ENCODE data around the gene GPATCH1.
"Not testable (repeated sequence)": the region's sequence is repeated elsewhere in the genome, so short reads cannot be mapped to it uniquely, and the experiment has no call there.

GPATCH1 gene

GRCh38 chr19:33117501-33117900, 36.5 kb downstream of the GPATCH1 start:
- DNase-seq = no peak

GRCh38 chr19:33118643-33119042, 37.7 kb downstream of the GPATCH1 start:
- DNase-seq = no peak

DNA sequence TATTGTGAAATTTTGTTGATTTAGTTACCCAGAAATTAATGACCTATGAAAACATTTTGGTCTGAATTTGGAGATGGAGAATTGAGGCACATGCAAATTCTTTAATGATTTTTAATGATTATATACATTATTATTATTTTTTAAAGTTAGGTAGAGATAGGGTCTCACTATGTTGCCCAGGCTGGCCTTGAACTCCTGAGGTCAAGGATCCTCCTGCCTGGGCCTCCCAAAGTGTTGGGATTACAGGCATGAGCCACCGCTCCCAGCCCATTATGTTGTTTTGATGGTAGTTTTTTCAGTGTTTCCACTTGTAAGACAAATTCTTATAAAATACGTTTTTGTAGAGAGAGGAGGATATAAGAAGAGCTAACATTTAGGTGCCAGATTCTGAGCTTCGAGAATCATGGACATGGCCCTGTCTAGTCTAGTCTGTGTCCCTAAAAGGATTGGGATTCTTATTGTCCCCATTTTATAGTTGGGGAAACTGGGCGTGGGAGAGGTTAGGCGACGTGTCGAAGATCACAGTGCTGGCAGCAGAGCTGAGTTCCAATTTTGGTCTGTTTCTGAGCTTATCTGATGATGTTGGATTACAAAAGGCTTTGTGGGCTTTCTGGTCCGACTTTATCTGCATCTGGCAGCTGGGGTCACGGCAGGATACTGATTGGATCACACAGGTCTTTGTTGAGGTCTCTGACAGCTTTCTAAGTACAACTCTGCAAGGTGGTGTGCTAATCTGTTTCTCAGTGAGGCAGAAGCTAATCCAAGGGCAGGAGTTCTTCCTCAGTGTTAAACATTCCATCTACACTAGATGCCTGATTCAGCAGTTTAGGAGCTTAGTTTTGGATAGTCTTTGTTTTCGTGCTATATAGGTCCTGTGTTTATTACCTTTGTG, 43.5 kb downstream of the GPATCH1 start:
- no peak for DNase-seq

DNA sequence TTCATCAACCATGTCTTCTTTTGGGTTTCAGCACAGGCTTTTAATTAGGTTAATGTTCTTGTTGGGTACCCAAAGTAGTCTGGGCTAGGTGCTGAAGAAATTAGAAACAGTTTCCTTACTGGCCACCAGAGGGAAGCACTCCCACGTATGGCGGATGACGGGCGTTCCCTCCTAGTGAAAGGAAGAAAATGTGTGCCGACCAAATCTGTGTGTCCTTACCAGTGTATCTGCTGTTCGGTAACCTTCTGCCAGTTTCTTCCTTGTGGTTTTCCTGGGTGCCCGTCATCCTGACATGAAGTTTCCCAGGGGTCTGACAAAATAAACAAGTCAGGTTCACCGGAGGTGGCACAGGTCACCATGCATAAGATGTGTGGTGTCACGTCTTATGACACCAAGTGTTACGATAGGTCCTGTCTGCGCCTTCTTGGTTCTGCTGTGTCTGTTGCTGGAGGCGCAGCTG, 45.0 kb downstream of the GPATCH1 start:
- no peak for DNase-seq

GRCh38 chr19:33126712-33127111, 45.7 kb downstream of the GPATCH1 start:
- not testable (repeated sequence) for DNase-seq

DNA sequence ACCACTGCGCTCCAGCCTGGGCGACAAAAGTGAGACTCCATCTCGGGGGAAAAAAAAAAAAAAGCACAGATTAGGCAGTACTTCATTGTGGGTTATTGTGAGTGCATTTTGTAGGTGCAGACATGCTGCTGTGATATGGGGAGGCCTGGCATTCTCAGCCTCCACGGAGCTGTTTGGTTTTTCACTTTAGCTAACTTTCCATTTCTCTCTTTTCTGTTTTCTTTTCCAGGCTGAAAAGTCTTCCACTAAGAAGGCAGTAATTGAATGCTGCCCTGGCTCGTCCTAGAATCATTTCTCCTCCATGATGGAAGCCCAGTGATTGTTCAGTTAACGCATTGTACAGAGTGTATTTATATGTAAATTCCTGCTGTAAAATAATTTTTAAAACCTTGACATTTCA, 48.9 kb downstream of the GPATCH1 start:
- DNase-seq = no peak

GRCh38 chr19:33130433-33130832, 49.5 kb downstream of the GPATCH1 start:
- no peak for DNase-seq

DNA sequence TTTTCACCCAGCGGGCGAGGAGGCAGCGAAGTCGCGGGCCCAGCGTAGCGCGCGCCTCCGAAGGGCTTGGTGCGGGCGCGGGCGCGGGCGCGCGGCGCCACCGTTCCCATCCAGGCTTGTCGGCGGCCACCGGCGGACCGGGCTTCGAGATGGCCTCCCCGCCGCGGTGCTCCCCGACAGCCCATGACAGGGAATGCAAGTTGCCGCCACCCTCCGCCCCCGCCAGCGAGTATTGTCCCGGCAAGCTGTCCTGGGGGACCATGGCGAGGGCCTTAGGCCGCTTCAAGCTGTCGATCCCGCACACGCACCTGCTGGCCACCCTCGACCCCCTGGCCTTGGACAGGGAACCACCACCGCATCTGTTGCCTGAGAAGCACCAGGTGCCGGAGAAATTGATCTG, 51.0 kb downstream of the GPATCH1 start, which contains the start of gene WDR88:
TSS of gene WDR88 (plus strand) at position 94 of the 400 bp plus-strand sequence. CDS start at position 150, 56 bp downstream.
- no peak for DNase-seq

- DNase-seq = no peak
These were observed 51.4 kb downstream of the GPATCH1 start for GRCh38 chr19:33132425-33132824.

- DNase-seq = no peak
These were observed 52.6 kb downstream of the GPATCH1 start for GRCh38 chr19:33133438-33134031.

DNA sequence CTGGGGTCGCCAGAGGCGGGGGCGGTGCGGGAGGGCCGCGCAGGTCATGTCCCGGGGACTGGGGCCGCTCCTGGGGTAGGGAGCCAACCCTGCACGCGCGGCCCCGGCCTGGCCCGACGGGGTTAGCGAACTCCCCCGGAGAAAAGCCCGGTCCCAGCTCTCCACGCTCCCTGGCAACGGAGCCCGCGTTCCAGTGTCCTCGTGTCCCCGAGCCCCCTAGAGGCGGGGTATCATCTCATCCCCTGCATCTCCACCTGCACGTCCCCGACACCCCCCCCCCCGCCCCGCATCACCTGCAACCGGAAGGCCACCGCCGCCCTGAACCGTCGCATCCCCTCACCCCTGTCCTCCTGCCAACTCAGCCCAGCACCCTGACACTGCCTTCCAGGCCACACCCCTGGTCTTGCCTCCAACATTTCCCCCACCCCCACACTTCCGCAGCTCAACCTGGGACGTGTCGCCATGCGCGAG, 53.6 kb downstream of the GPATCH1 start:
- DNase-seq = no peak

DNA sequence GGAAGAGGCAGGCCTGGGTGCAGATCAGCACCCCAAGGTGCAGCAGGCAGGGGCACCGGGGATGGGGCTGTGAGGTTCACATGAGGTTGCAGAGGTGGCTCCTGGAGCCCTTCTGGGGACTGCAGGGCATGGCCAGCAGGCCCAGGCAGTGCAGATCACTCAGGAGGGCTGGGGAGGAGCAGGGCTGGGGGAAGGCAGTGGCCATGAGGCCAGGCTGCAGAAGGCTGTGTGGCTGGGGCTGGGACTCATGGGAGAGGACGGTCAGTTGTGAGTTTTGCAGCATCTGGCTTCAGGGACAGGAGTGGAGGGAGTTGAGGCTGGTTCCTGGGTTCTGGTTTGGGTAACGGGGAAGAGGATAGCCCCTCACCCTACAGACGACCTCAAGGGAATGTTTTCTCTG, 58.2 kb downstream of the GPATCH1 start:
- DNase-seq = no peak

DNA sequence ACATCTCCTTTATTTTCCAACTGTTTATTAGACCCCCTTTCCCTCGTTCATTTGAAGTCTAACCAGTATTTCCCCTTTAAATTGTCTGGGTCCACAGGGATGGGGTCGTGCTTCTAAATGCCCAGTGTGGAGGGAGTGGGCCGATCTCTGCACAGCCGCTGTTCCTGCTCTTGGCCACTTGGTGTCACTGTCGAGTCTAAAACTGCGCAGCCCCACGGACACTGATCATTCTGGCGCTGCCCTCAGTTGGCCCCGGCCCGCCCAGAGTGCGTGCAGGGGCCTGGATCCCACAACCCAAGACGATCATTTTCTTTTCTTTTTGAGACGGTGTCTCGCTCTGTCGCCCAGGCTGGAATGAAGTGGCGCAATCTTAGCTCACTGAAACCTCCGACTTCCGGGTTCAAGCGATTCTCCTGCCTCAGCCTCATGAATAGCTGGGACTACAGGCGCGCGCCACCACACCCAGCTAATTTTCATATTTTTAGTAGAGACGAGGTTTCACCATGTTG, 63.0 kb downstream of the GPATCH1 start:
- peak; percentile 2 for DNase-seq

DNA sequence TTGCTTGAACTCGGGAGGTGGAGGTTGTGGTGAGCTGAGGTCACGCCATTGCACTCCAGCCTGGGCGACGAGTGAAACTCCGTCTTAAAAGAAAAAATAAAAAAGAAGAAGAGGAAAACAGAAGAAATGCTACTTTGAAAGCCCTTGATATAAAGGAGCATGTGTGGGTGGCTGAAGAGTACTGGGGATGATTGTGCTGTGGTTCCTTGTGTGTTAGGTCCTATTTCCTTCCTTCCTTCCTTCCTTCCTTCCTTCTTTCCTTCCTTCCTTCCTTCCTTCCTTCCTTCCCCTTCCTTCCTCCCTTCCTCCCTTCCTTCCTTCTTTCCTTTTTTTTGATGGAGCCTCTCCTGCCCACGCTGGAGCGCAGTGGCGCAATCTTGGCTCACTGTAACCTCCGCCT, 65.2 kb downstream of the GPATCH1 start:
- no peak for DNase-seq

- no peak for DNase-seq
These were observed 66.6 kb downstream of the GPATCH1 start for GRCh38 chr19:33147538-33147937.

DNA sequence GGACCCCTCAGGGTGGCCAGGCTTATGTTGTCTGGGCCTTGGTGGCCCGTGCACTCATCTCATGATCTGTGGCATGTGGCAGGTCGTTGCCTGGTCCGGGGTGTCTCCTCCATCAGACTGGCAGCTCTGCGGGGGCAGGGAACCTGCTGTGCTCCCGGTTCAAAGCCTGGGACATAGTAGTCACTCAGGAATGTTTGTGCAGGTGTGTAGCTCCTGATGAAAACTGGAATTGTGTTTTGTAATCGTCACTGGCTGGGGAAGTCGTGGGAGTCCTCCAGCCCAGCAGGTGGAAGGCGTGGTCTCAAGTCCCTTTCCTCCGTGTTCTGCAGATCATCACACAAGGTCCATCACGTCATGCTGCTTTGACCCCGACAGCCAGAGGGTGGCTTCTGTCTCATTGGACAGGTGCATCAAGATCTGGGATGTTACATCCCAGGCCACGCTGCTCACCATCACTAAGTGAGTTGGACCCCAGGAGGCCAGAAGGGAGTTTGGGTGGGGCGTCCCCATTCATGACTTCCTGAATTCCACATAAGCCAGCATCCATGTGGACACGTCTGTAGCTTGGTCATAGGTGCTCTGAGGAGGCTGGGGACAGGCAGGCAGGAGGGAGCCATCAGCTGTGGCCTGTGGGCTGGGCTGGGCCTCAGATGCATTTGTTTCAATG, 70.0 kb downstream of the GPATCH1 start:
- no peak for DNase-seq

- no peak for DNase-seq
These were observed 71.2 kb downstream of the GPATCH1 start for GRCh38 chr19:33152176-33152575.

DNA sequence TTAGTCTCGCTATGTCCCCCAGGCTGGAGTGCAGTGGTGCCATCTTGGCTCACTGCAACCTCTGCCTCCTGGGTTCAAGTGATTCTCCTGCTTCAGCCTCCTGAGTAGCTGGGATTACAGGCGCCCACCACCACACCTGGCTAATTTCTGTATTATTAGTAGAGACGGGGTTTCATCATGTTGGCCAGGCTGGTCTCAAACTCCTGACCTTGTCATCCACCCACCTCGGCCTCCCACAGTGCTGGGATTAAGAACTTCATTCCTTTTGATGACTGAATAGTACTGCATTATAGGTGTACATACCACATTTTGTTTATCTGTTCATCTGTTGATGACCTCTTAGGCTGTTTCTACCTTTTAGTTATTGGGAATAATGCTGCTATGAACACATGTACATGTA, 71.6 kb downstream of the GPATCH1 start:
- DNase-seq = not testable (repeated sequence)

DNA sequence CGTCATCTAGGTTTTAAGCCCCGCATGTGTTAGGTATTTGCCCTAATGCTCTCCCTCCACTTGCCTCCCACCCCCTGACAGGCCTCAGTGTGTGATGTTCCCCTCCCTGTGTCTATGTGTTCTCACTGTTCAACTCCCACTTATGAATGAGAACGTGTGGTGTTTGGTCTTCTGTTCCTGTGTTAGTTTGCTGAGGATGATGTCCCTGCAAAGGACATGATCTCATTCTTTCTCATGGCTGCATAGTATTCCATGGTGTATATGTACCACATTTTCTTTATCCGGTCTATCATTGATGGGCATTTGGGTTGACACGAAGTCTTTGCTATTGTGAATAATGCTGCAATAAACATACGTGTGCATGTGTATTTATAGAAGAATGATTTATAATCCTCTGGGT, 73.3 kb downstream of the GPATCH1 start:
- DNase-seq = not testable (repeated sequence)

DNA sequence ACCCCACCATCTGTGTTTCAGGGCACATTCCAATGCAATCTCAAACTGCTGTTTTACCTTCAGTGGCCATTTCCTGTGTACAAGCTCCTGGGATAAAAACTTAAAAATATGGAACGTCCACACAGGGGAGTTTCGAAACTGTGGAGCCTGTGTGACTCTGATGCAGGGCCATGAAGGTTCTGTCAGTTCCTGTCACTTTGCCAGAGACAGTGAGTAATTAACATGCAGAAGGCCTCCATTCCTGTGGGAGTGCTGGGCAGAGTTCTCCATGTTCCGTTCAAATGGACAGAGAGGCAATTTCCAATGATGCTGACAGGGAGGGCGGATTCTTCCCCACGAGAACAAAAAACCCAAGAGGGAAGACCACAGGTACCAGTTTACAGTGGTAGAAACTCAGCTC, 75.4 kb downstream of the GPATCH1 start:
- DNase-seq = no peak

- no peak for DNase-seq
These were observed 76.9 kb downstream of the GPATCH1 start for GRCh38 chr19:33157906-33158305.

- no peak for DNase-seq
These were observed 77.4 kb downstream of the GPATCH1 start for GRCh38 chr19:33158365-33158764.

DNA sequence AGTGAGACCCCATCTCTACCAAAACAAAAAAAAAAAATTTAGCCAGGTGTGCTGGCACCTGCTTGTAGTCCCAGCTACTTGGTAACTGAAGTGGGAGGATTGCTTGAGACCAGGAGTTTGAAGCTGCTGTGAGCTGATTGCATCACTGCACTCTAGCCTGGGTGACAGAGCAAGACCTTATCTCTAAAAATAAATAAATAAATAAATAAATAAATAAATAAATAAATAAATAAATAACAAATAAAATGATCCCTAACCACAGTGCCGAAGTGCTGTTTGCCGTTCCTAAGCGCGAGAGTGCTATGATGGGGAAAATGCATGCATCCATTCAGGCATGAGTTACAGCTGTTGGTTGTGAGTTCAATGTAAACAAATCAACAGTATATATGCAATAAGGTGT, 78.2 kb downstream of the GPATCH1 start:
- DNase-seq = no peak
